Activated naive CD8-positive, alpha-beta T cell (primary cell): ENCODE results near the gene MAPRE2.

Source experiments
- H3K27ac Mint-ChIP-seq: one replicate; pipeline ENCODE4 v1.8.0; 2021; ENCODE audit warnings: mixed read lengths
- H3K27me3 Mint-ChIP-seq: one replicate; pipeline ENCODE4 v1.8.0; 2021; ENCODE audit warnings: mixed read lengths
- H3K36me3 Mint-ChIP-seq: one replicate; pipeline ENCODE4 v1.8.0; 2021; ENCODE audit warnings: mixed read lengths
- H3K4me1 Mint-ChIP-seq: one replicate; pipeline ENCODE4 v1.8.0; 2021; ENCODE audit warnings: low read depth, mixed read lengths
- H3K4me3 Mint-ChIP-seq: one replicate; pipeline ENCODE4 v1.8.0; 2021; ENCODE audit warnings: mild to moderate bottlenecking, mixed read lengths
- H3K9me3 Mint-ChIP-seq: one replicate; pipeline ENCODE4 v1.8.0; 2021; ENCODE audit warnings: low read depth, mixed read lengths

MAPRE2 gene

DNA sequence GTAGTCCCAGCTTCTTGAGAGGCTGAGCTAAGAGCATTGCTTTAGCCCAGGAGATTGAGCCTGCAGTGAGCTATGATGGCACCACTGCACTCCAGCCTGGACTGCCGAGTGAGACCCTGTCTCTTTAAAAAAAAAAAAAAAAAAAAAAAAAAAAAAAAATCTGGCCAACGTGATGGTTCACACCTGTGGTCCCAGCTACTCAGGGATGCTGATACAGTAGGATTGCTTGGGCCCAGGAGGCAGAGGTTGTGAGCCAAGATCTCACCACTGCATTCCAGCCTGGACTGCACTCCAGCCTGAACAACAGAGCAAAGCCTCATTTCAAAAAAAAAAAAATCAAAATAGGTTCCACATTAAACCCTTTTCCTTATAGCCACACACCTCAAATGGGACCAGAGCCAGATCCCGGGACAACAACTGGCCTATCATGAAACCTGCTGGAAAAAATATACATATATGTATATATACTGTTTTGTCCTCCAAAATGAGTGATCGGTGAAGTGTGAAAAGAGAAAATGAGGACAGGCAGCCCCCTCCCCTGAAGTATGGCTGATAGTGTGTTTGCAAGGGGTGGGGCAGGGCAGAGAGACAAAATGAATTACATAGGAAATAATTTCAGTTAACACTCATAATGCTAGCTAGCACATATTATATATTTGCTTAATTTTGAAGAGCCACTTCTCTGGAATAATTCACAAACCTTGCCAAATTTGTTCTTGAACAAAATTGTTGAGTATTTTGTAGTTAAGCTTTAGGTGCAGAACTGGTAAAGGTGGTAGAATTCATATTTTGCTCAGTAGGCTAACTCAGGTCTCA is 22.9 kb downstream of the MAPRE2 start:
- Mint-ChIP-seq H3K4me1 (peaks cover 75% of the 10 kb centered on the region), H3K9me3 (no peaks in the 10 kb centered on the region), H3K27ac (no peak overlapping the region), H3K36me3 (peaks cover 8% of the 10 kb centered on the region), H3K27me3 (no peaks in the 10 kb centered on the region), H3K4me3 (no peak overlapping the region)

GRCh38 chr18:35067454-35067853 is 26.2 kb downstream of the MAPRE2 start:
- H3K9me3 Mint-ChIP-seq = no peaks in the 10 kb centered on the region
- H3K4me3 Mint-ChIP-seq = no peak overlapping the region
- H3K4me1 Mint-ChIP-seq = peaks cover 58% of the 10 kb centered on the region

DNA sequence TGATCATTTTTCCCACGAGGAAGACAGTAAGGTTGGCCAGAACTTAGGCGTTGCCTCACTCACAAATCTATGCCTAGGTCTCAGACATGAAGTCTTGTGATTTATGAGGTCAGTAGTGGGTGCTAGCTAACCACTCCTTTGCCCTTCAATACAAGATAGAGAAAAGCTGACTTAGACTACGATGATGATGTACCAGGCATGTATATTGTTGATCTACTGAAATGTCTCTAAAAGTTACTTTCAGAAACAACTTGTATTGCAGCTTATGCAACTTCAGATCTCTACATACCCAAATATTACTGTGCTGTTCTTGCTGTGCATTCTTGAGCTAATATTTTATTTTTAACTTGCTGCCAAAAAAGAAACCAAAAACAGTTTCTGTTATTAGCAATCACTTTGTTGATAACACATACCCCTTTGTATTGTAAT is 30.6 kb downstream of the MAPRE2 start:
- Mint-ChIP-seq H3K9me3 (no peaks in the 10 kb centered on the region), H3K4me3 (no peak overlapping the region), H3K27me3 (no peaks in the 10 kb centered on the region), H3K36me3 (peaks cover 22% of the 10 kb centered on the region), H3K27ac (no peak overlapping the region), H3K4me1 (peaks cover 58% of the 10 kb centered on the region)

More at GRCh38 chr18:35067454-35067853, 26.2 kb downstream of the MAPRE2 start:
- no peaks in the 10 kb centered on the region for H3K27me3 Mint-ChIP-seq
- H3K36me3 Mint-ChIP-seq = peaks cover 19% of the 10 kb centered on the region
- H3K27ac Mint-ChIP-seq = no peak overlapping the region

DNA sequence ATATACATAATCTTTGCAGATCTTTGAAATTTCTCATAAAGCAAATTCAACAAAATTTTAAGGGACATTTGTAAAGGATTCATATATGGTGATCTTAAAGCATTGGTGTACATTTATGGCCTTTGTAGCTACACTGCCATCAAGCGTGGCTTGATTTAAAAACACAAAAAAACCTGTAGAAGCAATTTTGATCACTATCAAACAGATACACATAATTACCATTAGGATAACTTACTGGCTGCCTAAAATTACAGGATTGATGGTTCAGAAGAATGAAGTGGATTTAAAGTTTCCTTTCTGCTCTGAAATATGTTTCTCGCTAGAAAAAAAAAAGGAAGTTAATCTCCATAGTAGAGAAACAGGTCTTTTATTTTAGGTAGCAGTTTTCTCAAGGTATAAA is 31.4 kb downstream of the MAPRE2 start:
- Mint-ChIP-seq H3K27me3 (no peaks in the 10 kb centered on the region), H3K4me1 (peaks cover 60% of the 10 kb centered on the region), H3K9me3 (no peaks in the 10 kb centered on the region), H3K27ac (no peak overlapping the region), H3K36me3 (peaks cover 26% of the 10 kb centered on the region), H3K4me3 (no peak overlapping the region)

- no peak overlapping the region for H3K4me3 Mint-ChIP-seq
- H3K36me3 Mint-ChIP-seq = peaks cover 26% of the 10 kb centered on the region
- no peaks in the 10 kb centered on the region for H3K9me3 Mint-ChIP-seq
- peaks cover 61% of the 10 kb centered on the region for H3K4me1 Mint-ChIP-seq
- H3K27me3 Mint-ChIP-seq = no peaks in the 10 kb centered on the region
- H3K27ac Mint-ChIP-seq = peak overlapping the region; percentile 8
Measured at GRCh38 chr18:35073186-35074105, 32.2 kb downstream of the MAPRE2 start.

GRCh38 chr18:35074581-35074980 is 33.4 kb downstream of the MAPRE2 start:
- Mint-ChIP-seq H3K9me3 (no peaks in the 10 kb centered on the region), H3K36me3 (peaks cover 30% of the 10 kb centered on the region), H3K4me1 (peaks cover 62% of the 10 kb centered on the region), H3K27me3 (no peaks in the 10 kb centered on the region), H3K4me3 (no peak overlapping the region), H3K27ac (no peak overlapping the region)

- Mint-ChIP-seq H3K4me3 (no peak overlapping the region), H3K4me1 (peaks cover 68% of the 10 kb centered on the region), H3K27me3 (no peaks in the 10 kb centered on the region), H3K27ac (no peak overlapping the region), H3K9me3 (no peaks in the 10 kb centered on the region), H3K36me3 (peaks cover 31% of the 10 kb centered on the region)
Measured at GRCh38 chr18:35075132-35075531, 33.9 kb downstream of the MAPRE2 start.

DNA sequence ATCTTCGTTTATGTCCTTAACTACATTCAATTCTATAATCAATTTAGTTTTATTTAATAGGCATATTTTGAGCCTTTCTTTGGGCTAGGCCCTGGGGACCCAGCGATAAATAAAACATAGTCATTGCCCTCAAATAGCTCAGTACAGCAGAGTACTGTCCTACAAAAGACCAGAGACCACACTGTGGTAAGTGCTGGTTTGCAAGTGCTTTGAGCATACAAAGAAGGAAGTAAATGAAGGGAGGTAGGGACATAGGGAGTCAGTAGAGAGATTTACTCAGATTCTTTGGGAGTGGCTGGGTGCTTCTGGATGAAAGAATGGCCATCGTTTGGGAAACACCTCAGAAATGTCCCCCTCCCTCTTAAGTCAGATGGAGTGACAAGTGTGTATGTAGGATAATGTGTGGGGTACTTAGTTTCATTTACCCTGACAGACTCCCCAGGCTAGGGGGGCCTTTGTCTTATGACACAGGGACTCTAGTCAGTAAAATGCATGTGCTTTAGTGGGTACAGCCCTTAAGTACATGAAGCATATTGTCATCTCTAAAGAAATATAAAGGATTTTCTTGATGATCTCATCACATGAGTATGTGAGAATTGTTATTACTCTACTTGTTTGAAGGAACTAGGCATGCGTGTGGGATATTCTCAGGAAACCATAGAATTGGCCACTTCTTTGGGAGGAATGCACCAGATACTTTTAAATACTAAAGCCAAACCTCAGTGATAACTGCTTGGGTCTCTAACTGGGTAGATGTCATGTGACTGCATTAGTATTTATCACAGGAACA is 35.1 kb downstream of the MAPRE2 start:
- peaks cover 26% of the 10 kb centered on the region for H3K36me3 Mint-ChIP-seq
- H3K4me1 Mint-ChIP-seq = peaks cover 68% of the 10 kb centered on the region
- no peaks in the 10 kb centered on the region for H3K27me3 Mint-ChIP-seq
- H3K9me3 Mint-ChIP-seq = no peaks in the 10 kb centered on the region
- H3K4me3 Mint-ChIP-seq = no peak overlapping the region
- H3K27ac Mint-ChIP-seq = no peak overlapping the region

DNA sequence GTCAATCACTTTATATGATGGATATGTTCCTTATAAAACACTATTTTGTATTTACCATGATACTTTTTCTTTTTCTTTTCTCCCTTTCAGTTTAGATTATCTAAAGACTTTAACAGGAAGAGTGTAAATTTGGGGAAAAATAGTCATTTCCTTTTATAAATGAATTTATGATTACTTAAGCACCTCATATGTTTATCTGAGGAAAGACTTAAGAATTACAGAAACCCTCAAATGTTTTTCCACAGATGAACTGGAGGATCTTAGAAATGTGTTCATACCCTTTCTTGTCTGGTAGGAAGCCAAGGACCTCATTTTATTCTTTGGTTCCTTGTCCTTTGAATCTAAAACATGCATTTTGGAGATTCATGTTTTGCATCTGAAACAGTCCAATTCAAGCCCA is 36.7 kb downstream of the MAPRE2 start:
- Mint-ChIP-seq H3K4me1 (peaks cover 66% of the 10 kb centered on the region), H3K27ac (no peak overlapping the region), H3K36me3 (peaks cover 21% of the 10 kb centered on the region), H3K27me3 (no peaks in the 10 kb centered on the region), H3K9me3 (no peaks in the 10 kb centered on the region), H3K4me3 (no peak overlapping the region)

GRCh38 chr18:35080058-35080457 is 38.8 kb downstream of the MAPRE2 start:
- Mint-ChIP-seq H3K4me3 (no peak overlapping the region), H3K27ac (no peak overlapping the region), H3K27me3 (no peaks in the 10 kb centered on the region), H3K4me1 (peaks cover 65% of the 10 kb centered on the region), H3K36me3 (peaks cover 21% of the 10 kb centered on the region), H3K9me3 (no peaks in the 10 kb centered on the region)

GRCh38 chr18:35083174-35083712 is 42.0 kb downstream of the MAPRE2 start:
- H3K9me3 Mint-ChIP-seq = no peaks in the 10 kb centered on the region
- H3K27ac Mint-ChIP-seq = no peak overlapping the region
- H3K27me3 Mint-ChIP-seq = no peaks in the 10 kb centered on the region
- peaks cover 60% of the 10 kb centered on the region for H3K4me1 Mint-ChIP-seq
- peaks cover 17% of the 10 kb centered on the region for H3K36me3 Mint-ChIP-seq
- H3K4me3 Mint-ChIP-seq = no peak overlapping the region

DNA sequence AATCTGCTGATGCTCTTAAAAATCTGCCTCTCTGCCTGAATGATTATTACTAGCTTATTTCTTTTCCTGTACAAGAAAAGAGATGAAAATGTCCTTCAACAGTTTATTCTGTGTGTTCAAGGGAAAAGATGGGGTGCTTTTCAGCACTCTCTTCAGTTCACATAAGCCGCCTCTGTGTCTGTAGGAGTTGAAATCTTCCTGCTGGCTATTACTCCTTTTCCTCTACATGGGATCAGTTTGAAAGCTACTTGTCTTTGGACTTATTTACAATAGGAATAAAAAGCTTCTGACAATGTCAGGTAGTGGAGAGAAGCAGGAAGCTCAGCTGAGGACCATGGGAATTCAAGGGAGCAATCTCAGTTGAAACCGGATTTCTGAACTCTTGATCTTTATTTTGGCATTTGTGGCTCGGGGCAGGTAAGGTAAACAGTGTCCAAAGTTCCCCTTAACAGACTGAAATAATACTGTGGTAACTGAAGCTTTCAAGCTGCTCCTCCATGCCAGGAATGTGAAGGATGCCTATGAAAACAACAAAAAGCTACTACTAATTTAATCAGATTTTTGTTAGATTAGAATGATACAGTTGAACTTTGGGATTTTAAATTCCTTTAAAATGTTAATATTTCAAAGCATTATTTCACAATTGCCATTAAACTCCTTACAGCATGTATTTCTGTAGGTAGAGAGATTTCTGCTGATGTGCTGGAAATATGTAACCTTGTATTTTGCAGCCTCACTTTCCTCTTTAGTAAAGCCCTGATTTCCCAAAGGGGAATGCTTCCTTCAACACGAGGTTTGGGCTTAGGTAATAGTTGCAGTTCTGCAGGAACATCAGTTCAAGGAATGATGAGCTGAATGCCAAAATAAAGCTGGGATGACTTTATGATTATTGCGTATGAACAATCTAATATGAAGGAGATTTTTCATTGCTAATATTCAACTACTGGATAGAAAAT is 43.6 kb downstream of the MAPRE2 start:
- H3K4me3 Mint-ChIP-seq = no peak overlapping the region
- H3K9me3 Mint-ChIP-seq = no peaks in the 10 kb centered on the region
- peaks cover 61% of the 10 kb centered on the region for H3K4me1 Mint-ChIP-seq
- peaks cover 12% of the 10 kb centered on the region for H3K36me3 Mint-ChIP-seq
- no peak overlapping the region for H3K27ac Mint-ChIP-seq
- no peaks in the 10 kb centered on the region for H3K27me3 Mint-ChIP-seq

- no peaks in the 10 kb centered on the region for H3K9me3 Mint-ChIP-seq
- no peak overlapping the region for H3K4me3 Mint-ChIP-seq
- no peak overlapping the region for H3K27ac Mint-ChIP-seq
- peaks cover 61% of the 10 kb centered on the region for H3K4me1 Mint-ChIP-seq
- H3K27me3 Mint-ChIP-seq = no peaks in the 10 kb centered on the region
- H3K36me3 Mint-ChIP-seq = peaks cover 14% of the 10 kb centered on the region
Measured at GRCh38 chr18:35085450-35086380, 44.5 kb downstream of the MAPRE2 start.
